NCI-H146 treated with DMSO at 0.1 percent for 48 hours (cell line): ENCODE measurements around the gene SLC25A33.

Experiments
- DNase-seq: peaks from one replicate; lab custom pipeline; 2025; ENCODE audit not compliant: unreplicated experiment; lab: John Stamatoyannopoulos, UW

The SLC25A33 gene

DNA sequence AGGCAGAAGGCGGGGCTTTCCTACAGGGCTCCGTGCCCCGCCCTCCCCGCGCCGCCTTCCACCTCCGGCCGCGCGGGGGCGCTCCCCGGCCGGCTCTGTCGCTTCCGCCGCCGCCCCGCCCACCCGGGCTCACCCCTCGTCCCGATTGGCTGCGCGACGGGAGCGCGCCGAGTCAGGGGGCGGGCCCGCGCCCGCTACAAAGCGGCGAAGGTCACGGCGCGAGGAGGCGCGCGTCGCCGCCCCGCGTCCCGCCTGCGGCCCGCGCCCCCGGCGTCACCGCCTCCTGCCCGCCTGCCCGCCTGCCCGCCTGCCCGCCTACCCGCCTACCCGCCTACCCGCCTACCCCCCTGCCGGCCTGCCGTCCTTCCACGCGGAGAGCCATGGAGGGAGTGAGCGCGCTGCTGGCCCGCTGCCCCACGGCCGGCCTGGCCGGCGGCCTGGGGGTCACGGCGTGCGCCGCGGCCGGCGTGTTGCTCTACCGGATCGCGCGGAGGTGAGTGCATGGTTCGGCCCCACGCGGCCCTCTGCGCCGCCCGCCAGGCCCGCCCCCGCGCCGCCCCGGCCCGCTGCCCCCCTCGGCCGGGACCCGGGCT is 49.4 kb downstream of the SLC25A33 start, which contains the start of gene TMEM201:
TSS of gene TMEM201 (plus strand) at position 361 of the 593 bp plus-strand sequence. CDS start at position 381, 20 bp downstream.
- peak; percentile 81 for DNase-seq

DNA sequence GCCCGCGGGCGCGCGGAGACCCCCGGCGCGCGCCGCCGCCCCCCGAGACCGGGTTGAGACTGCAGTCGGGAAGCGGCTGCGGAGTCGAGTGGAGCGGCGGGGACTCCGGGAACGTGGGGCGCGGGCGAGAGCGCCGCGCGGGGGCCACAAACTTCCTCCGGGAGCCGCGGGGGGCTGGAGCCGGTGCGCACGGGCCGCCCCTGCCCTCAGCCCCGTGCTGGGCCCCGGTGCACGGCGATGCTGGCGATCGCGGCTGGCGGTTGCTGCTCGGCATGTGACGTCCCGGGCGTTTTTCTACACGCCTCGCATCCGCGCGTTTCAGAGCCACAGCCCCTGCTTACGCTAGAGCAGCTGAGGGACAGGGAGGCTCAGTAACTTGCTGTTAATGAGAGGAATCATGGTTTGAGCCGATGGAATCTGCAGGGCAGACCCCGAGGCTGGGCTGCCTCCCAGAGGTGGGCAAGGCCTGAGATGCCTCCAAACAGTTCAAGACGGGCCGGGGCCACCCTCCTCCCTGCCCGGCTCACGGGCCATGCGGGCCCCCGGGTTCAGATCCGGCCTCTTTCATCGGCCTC is 50.0 kb downstream of the SLC25A33 start:
- no peak for DNase-seq

DNA sequence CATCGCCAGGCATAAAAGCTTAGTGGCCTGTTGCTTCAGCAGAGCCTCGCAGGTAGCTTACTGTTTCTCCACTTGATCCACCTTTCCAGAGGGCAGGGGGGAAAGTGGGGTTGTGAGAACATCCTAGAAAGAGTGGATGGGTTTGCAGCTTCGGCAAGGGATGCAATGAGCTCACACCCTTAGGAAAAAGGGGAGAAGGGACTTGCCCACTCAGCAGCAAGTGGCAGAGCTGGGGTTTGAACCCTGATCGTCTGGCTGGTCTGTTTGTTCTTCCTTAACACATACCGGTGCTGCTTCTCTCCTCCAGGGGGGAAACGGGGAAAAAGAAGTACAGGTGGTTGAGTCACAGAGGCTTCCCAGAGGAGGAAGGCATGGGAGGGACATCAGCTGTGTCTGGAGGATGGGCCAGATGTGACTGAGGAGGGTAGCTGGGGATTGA is 50.5 kb downstream of the SLC25A33 start:
- no peak for DNase-seq

DNA sequence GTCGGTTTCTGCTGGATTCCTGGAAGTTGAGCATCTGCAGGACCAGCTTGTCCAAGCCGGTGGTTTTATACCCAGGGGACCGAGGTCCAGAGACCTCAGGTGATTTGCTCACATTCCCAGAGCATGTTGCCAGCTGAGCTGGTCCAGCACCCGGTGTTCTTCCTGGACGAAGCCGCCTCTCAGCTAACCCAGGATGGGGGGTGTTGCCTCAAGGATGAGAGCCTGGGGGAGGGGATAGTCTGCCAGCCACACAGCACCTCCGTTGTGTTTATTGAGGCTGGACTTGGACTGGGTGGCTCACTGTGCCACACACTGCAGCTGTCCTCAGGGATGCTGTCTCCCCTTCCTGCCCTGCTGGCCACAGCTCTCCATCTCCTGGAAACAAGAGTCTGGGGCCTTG is 50.9 kb downstream of the SLC25A33 start:
- DNase-seq = no peak

DNA sequence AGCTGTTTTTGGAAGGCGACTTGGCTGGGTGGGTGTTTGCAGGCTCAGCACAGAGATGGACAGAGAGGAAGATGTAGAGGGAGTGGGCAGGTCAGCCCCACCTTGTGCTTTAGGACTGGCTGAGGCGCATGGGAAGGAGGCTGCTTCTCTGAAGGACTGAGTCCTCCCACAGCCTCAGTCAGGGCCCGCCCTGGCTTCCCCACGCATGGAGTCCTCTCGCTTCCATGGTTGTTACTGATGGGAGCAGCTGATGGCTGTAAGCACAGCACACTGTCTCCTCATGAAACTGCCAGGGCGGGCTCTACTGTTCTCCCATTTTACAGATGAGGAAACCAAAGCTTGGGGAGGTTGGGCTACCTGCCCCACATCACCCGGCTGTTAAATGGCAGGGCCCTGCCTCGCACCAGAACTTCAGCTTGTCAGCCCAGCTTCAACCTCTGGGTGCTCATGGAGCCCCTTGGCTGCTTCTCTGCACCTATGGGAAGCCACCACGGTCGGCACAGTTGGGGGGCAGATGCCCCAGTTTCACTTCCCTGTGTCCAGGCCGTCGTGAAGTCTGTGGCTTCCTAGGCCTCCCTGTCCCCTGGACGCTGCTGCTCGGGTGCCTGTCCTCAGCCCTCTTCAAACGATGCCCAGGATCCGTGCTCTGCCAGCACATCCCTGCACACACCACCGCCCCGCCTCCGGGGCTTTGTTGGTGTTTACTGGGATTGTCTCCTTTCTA is 51.8 kb downstream of the SLC25A33 start:
- no peak for DNase-seq

DNA sequence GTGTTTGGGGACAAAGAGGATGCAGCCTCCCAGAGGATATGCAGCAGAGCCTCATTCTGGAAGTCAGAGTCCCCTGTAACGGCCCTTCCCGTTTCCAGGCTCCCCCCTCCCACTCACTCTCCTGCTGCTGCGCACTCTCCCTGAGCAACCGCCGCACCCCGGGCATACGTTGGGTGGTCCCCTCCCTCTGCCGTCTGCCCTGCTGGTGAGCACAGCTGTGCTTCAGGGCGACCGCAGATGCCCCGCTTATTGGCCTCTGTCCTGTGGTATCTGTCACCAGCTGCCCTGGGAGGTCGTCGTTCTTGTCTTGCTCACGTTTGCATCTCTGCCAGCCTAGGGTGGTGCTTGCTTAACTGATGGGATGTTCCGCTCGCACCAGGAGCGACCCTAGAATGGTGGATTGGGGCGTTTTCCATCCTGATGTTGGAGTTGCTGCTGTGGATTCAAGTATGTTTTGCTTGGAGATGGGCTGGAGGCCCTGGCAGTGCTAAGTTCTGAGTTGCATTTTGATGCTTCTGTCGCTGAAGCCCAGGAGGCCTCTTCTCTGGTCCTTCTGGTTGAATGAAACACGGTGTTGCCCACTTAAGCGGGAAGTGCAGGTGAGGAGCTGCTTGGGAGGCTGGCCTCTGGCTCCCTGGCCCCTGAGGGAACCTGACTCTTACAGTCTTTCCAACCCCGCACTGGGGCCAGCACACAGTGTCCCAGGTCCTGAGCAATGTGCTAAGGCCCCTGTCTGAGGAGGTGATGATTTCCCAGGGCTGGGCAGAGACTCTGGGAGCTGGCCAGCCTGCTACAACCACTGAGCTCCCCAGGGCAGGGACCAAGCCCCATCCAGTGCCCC is 52.6 kb downstream of the SLC25A33 start:
- no peak for DNase-seq

DNA sequence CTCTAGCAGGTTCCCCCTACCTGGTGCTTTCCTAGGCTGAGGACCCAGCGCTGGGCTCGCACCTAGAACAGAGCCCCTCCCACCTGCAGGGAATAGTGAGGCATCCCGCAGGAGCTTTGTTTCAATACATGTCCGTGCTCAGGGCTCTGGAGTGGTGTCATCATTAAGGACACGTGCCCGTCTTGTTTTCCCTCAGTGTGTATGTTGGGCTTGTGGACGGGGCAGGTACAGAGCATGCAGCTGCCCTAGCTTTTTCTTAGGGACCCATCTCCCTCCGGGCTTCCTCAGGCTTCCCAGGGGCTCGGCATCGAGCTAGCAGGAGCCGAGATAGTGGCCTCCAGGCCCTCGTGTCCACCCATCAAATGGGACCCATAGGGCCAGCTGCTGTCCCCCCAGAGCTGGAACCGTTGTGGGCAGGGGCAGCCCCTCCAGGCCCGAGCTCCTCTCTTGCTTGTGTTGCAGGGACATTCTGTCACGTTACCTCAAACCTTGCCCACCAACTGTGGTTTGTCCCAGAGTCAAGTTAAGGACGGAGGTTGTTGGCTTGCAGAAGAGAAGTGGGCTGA is 53.3 kb downstream of the SLC25A33 start:
- no peak for DNase-seq

DNA sequence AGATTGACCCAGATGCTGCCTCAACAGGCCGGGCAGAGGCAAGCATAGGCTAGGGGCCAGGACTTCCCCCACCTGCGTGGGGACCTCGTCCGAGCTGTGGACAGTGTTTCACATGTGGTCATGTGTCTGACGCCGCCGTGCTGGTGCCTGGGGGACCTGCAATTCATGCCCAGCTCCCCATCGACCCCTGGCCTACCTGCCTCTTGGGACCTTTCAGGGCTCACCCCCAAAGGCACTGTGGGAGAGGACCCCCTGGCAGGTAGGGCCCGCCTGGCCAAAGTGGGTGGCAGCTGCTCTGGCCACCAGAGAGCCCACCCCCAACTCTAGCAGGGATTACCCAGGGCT is 53.9 kb downstream of the SLC25A33 start:
- DNase-seq = no peak

DNA sequence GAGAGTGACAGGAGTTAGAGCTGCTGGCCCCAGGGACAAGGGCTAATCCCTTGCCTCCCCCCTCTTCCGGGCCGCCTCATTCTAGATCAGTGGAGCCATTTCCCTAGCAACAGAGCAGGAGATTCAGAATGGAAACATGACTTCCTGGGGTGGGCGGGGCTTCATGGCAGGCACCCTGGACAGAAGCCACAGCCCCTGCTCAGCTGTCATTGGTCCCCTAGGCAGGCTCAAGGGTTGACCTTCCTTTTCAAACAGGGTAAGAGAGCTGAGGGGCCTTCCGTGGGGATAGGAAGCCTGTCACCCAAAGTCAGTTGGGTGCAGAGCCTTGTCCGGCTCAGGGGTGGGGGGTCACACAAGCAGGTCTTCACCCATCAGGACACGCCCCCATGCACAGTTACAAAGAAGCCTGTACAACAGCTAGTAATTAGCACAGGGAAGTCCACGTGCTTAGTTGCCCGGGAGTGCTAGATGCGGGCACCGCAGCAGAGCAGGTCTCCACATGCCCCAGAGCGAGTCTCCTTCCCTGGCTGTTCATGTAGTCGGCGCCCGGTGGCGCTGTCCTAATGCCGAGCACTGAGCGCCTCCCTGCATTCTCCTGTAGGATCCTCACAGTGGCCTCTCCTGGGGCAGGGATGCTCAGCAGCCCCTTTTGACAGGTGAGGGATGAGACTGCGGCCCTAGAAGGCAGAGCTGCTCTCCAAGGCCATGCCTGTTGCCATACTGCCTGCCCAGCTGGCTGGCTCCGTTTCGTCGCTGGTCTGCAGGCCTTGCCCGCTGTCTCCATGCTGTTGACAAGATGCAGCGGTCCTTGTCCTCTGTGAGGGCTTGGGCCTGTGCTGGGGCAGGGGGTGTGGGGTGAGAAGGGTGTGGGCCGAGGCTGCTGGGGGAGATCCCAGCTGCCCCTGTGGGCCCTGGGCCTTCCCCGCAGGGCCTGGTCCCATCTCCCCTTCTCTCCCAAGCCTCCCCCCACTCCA is 54.5 kb downstream of the SLC25A33 start:
- peak; percentile 59 for DNase-seq

DNA sequence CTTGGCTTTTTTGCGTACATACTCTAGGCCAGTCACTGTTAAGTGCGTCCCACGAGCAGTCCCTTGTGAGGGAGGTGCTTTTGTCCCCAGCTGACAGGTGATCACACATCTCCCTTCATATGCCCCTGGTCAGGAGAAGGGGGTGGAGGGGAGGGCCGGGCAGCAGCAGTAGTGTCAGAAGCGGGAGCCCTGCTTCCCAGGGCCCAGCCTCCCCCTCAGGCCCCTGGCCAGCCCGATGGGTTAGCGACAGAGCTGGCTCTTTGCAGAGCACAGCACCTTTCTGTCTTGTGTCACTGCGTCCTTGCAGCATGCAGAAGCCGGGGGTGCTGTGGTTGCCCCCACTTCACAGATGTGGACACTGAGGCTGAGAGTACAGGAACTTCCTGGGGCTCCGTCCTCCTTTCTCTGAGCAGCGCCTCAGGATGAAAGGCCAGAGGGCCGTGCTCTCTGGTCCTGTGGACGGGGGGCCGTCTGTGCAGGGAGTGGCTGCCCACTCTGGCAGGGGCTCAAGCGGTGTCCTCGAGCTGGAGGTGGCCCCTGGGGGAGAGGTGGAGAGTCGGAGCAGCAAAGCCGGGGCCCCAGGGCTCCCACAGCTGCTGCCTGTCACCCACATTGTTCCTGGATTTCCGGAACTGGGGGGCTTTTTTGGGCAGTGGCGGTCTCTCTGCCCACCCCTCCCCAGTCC is 55.3 kb downstream of the SLC25A33 start:
- no peak for DNase-seq

DNA sequence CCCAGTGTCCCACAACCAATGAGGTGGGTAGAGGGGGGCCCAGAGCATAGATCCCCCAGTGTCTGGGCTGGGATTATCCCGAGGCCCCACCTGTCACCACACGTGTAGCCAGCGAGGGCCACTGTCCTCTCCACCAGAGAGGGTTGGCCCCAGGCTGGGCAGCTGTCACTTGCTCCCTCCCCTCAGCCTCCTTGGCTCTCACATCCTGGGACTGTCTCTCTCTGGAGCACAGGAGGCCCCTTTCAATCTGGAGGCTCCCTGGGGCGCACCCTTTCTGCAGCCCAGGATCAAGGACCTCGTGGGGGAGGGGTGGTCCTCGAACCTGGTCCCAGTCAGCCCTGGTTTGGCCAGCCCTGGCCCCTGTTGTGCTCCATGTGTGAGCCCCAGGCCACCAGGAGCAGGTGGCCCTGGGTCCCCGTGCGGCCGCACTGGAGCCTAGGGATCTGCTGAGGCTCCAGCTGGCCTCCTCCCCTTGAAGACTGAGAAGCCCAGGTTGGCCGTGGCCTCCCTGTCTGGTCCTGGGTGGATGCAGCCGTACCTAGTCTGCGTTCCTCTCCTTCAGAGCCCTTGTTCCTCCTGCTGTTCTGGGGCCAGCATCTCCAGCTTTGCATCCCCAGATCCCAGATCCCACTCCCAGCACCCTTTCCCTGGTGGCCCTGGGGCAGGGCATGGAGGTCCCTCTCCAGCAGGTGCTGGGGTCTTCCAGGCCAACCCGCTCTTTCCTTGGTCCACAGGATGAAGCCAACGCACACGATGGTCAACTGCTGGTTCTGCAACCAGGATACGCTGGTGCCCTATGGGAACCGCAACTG is 56.1 kb downstream of the SLC25A33 start:
- DNase-seq = no peak

DNA sequence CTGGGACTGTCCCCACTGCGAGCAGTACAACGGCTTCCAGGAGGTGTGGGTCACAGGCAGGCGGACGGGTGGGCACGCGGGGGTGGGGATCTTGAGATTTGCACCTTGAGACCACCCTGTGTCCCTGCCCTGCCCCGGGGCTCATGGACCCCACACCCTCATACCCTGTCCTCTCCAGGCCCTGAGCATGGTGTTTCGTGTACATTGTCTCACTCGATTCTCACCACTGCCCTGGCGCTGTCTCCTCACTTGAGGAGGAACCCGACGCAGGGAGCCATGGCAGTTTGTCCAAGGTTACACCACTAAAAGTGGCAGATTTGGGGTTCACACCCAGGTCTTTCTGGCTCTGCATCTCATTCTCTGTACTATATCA is 56.7 kb downstream of the SLC25A33 start:
- no peak for DNase-seq

DNA sequence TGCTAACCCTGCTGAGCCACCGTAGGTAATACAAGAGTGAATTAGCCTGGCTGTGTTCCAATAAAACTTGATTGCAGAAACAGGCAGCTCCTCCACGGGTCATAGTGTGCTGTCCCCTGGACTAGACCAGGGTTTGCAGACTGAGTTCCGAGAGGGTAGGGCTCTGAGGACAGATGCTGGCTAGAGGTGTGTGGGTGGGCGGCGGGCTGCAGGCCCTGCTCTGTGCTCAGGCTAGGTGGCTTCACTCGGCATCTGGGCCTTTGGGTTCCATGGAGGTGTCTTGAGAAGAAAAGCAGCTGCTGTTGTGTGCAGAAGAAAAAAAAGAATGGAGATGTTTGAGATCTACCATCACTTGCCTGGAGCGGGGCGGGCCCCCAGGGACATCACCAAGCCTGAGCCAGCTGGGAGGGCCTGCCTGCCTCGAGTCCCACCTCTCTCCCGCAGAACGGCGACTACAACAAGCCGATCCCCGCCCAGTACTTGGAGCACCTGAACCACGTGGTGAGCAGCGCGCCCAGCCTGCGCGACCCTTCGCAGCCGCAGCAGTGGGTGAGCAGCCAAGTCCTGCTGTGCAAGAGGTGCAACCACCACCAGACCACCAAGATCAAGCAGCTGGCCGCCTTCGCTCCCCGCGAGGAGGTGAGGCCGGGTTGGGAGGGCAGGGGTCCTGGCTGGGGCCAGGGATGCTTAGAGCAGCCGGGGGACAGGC is 57.3 kb downstream of the SLC25A33 start:
- DNase-seq = no peak

DNA sequence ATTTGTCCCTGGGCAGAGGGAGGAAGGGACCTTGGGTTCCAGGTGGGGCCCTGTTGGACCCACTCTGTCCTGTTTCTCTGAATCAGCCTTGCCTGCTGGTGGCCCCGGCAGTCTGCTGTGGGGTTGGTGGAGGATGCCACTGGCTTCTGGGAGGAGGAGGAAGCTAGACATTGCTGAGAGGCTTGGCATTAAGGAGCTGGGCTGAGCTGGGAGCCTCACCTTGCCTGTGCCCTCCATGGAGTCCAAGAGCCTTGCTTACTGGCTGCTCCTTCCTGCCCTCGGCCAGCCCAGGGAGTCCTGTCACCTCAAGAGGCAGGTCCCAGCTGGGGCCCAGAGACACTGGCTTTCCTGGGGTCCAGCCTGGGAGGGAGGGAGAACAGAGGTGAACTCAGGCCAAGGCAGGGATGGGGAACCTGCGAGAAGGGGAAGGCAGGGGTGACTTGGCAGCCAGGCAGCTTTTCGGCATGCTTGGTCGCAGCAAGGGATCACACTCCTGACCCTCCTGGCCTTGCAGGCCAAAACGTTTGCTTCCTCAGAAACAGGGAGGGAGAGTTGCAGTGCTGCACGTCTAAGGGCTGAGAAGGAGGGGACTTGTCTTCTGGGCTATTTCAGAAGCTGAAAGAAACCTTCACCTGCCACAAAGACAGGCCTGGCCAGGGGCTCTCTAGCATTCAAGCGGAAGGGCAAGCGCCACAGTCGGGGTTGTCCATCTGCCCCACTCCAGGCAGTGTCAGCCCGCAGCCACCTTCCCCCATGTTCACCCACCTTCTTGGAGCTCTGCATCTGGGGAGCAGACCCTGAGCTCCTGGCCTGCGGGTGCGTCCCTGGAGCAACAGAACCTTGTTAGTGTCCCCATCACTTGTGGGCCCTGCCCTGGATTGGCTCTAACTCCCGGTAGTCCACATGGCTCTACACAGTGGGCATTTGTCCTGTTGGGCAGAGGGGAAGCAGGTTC is 58.4 kb downstream of the SLC25A33 start:
- DNase-seq = no peak

DNA sequence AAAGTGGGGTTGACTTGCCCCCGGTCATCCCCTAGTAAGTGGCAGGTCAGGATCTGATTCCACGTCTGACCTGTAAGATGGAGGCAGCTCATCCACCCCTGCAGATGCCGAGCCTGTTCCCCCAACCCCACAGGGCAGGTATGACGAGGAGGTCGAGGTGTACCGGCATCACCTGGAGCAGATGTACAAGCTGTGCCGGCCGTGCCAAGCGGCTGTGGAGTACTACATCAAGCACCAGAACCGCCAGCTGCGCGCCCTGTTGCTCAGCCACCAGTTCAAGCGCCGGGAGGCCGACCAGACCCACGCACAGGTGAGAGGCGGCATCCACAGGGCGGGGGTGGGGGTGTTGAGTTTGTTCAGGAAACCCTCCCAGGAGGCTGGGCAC is 59.0 kb downstream of the SLC25A33 start:
- DNase-seq = no peak

DNA sequence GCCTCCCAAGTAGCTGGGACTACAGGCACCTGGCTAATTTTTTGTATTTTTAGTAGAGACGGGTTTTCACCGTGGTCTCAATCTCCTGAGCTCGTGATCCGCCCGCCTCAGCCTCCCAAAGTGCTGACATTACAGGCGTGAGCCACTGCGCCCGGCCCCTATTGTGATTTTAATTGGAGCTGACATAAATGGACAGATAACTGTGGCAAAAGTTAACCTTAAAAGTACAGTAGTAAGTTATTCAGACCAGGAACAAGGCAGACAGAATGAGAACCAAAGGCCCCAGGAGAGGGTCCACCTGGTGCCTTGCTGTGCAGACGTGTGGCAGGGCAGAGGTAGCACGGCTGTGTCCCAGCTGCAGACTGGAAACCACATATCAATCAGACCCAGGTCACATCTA is 60.5 kb downstream of the SLC25A33 start:
- no peak for DNase-seq
